ENCODE measurements around the gene DXO.

DNA sequence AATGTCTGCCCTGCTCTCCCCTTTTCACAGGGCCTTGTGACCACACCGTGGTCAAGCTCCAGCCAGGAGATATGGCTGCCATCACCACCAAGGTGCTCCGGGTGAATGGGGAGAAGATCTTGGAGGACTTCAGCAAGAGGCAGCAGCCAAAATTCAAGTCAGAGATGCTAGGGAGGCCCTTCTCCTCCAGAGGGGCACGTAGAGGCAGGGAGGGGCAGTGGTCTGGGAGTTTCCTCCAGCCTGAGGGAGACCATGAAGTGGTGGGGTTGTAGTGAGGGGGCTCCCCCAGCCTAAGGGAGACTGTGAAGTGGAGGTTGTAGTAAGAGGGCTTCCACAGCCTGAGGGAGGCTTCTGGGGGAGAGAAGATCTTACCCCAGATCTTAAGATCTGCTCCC lies 4.0 kb downstream of the DXO start:
- TF ChIP-seq, protein P1, sequence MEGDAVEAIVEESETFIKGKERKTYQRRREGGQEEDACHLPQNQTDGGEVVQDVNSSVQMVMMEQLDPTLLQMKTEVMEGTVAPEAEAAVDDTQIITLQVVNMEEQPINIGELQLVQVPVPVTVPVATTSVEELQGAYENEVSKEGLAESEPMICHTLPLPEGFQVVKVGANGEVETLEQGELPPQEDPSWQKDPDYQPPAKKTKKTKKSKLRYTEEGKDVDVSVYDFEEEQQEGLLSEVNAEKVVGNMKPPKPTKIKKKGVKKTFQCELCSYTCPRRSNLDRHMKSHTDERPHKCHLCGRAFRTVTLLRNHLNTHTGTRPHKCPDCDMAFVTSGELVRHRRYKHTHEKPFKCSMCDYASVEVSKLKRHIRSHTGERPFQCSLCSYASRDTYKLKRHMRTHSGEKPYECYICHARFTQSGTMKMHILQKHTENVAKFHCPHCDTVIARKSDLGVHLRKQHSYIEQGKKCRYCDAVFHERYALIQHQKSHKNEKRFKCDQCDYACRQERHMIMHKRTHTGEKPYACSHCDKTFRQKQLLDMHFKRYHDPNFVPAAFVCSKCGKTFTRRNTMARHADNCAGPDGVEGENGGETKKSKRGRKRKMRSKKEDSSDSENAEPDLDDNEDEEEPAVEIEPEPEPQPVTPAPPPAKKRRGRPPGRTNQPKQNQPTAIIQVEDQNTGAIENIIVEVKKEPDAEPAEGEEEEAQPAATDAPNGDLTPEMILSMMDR (IDR thresholded peaks at IDR 0.05; ENCODE audit: borderline replicate concordance, extremely low read depth, low read length, poor library complexity, severe bottlenecking): no peak
- no peak for TF ChIP-seq EZH2 (IDR thresholded peaks at IDR 0.05; ENCODE audit: borderline replicate concordance, low read depth, low read length, severe bottlenecking)
